Tibial nerve (tissue), 4 donors: ENCODE measurements around the gene PSME4.

Experiments
- CTCF ChIP-seq, 5 experiments: fragments of 200-600 bp in 3 of 5; fragments of 450-650 bp in 2 of 5; sonication (generic) in 3 of 5; IDR thresholded peaks; one replicate each; pipeline ENCODE4 v1.5.1; 2016 to 2019; ENCODE audit warnings: antibody characterized with exemption in 5 of 5, mild to moderate bottlenecking in 3 of 5, moderate library complexity in 2 of 5
- EP300 ChIP-seq, 2 donors: sonication (generic); formaldehyde crosslinking; IDR thresholded peaks; one replicate each; pipeline ENCODE4 v1.6.1; 2017; ENCODE audit warnings: antibody characterized with exemption in 2 of 2, mild to moderate bottlenecking in 1 of 2

GRCh38 chr2:53933329-53933728 is 37.5 kb downstream of the PSME4 start:
- no peak for TF ChIP-seq CTCF (IDR thresholded peaks at IDR 0.05)
- TF ChIP-seq EP300 (IDR thresholded peaks at IDR 0.05): no peak
